Brain microvascular endothelial cell (primary cell): Measurements from ENCODE around the gene SPECC1L.

Experiments
- DNase-seq: peaks from one replicate; pipeline ENCODE4 v3.0.0-alpha.2; 2020
- H3K27ac ChIP-seq: fragments of 250-450 bp; sonication (Bioruptor Pico); 2 replicates; pipeline ENCODE4 v1.5.1; 2020; ENCODE audit warnings: mild to moderate bottlenecking, moderate library complexity
- H3K27me3 ChIP-seq: fragments of 250-450 bp; sonication (Bioruptor Pico); replicated peaks from 2 replicates; pipeline ENCODE4 v1.5.1; 2020; ENCODE audit warnings: mild to moderate bottlenecking
- H3K36me3 ChIP-seq: fragments of 250-450 bp; sonication (Bioruptor Pico); replicated peaks from 2 replicates; pipeline ENCODE4 v1.5.1; 2020; ENCODE audit warnings: mild to moderate bottlenecking
- H3K4me3 ChIP-seq: 2 replicates; pipeline ENCODE4 v1.5.1; 2011; ENCODE audit warnings: low read depth, mild to moderate bottlenecking, control low read depth, low read length, moderate library complexity
- in situ Hi-C: cut with HindIII; loops from 2 replicates; pipeline ENCODE4 v1.10.0; 2017; ENCODE audit warnings: low sequenced_read_pairs, low pct_ligation_motif_present
- TF ChIP-seq, protein P1 (sequence below): IDR thresholded peaks from 2 replicates; pipeline ENCODE4 v1.5.1; 2011; ENCODE audit warnings: low read depth, mild to moderate bottlenecking, moderate library complexity, low read length, control low read depth, inconsistent platforms; ENCODE audit errors: missing control alignments

The SPECC1L gene

DNA sequence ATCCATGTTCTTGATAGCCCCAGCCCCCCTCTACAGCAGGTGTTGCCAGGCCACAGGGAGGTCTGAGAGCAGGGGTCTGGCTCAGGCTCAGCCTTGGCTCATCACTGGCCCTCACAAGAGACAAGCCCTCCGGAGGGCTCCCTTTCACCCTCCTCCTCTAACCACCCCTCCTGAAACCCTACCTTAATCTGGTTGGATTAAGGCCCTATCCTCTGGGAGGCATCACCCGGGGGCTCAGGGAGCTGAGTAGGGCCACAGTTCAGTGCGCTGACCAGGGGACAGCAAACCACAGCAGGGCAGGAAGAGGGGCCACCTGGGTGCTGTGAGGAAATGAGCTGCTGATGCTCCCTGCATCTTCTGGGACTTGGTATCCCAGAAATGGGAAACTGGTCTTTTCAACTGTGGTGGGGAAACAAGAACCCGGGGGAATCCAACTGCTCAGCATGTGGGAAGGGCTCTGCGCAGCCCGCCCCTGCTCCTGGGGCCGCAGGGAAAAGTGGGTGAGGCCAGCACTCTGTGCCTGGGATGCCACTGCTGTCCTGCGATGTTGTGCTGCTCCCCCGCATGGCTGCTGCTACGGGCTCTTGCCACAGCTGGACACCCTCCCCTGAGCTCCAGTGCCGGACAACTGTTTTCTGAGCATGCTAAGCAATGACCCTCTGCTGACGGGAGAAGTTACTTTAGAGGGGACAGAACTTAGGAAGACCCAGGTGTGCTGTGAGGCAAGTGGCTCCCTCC lies 174.3 kb downstream of the SPECC1L start:
- in situ Hi-C loops = no loop called here
- H3K27ac ChIP-seq = no peak overlapping the region
- no peak overlapping the region for H3K4me3 ChIP-seq
- TF ChIP-seq, protein P1, sequence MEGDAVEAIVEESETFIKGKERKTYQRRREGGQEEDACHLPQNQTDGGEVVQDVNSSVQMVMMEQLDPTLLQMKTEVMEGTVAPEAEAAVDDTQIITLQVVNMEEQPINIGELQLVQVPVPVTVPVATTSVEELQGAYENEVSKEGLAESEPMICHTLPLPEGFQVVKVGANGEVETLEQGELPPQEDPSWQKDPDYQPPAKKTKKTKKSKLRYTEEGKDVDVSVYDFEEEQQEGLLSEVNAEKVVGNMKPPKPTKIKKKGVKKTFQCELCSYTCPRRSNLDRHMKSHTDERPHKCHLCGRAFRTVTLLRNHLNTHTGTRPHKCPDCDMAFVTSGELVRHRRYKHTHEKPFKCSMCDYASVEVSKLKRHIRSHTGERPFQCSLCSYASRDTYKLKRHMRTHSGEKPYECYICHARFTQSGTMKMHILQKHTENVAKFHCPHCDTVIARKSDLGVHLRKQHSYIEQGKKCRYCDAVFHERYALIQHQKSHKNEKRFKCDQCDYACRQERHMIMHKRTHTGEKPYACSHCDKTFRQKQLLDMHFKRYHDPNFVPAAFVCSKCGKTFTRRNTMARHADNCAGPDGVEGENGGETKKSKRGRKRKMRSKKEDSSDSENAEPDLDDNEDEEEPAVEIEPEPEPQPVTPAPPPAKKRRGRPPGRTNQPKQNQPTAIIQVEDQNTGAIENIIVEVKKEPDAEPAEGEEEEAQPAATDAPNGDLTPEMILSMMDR = no peak
- DNase-seq = no peak
- H3K36me3 ChIP-seq = no peaks in the 10 kb centered on the region
- no peaks in the 10 kb centered on the region for H3K27me3 ChIP-seq

GRCh38 chr22:24445481-24446259 lies 175.0 kb downstream of the SPECC1L start:
- Histone ChIP-seq H3K27ac (no peak overlapping the region), H3K4me3 (no peak overlapping the region), H3K27me3 (no peaks in the 10 kb centered on the region), H3K36me3 (no peaks in the 10 kb centered on the region)
- TF ChIP-seq, protein P1 = no peak
- no peak for DNase-seq
- in situ Hi-C loops = no loop called here

DNA sequence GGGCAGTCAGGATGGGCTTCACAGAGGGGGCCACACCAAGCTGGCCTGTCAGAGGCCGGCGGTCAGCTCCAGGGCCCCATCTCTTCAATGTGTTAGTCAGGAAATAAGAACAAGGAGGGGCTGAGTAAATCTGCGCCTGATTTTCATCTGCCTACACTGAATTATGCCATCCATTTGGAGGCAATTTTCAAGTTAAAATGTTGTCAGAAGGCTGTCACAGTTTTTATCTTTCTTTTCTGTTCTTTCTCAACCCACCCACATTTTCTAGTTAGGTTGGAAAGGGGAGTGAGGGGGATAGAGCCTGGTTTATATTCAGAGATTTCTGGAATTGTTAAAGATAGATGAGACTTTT lies 175.6 kb downstream of the SPECC1L start:
- Histone ChIP-seq H3K4me3 (no peak overlapping the region), H3K36me3 (no peaks in the 10 kb centered on the region), H3K27ac (no peak overlapping the region), H3K27me3 (no peaks in the 10 kb centered on the region)
- no peak for DNase-seq
- in situ Hi-C loops = no loop called here
- TF ChIP-seq, protein P1 = no peak

- Histone ChIP-seq H3K27ac (no peak overlapping the region), H3K4me3 (no peak overlapping the region), H3K36me3 (no peaks in the 10 kb centered on the region), H3K27me3 (no peaks in the 10 kb centered on the region)
- DNase-seq = no peak
- TF ChIP-seq, protein P1 = no peak
- in situ Hi-C loops = no loop called here
Measured at GRCh38 chr22:24450610-24451009, 180.0 kb downstream of the SPECC1L start.

GRCh38 chr22:24451162-24451561 lies 180.5 kb downstream of the SPECC1L start:
- no peaks in the 10 kb centered on the region for H3K27me3 ChIP-seq
- no peak overlapping the region for H3K27ac ChIP-seq
- no peaks in the 10 kb centered on the region for H3K36me3 ChIP-seq
- TF ChIP-seq, protein P1 = no peak
- in situ Hi-C loops = no loop called here
- no peak overlapping the region for H3K4me3 ChIP-seq
- DNase-seq = no peak
